ENCODE results near the gene CHRNA4.

Gene CHRNA4

GRCh38 chr20:63347950-63348827 lies 13.0 kb downstream of the CHRNA4 start:
- H3K4me3 ChIP-seq (replicated peaks; ENCODE audit: low read depth, low read length) = no peak overlapping the region
- no peak for DNase-seq (ENCODE audit: extremely low read depth, insufficient read length)
- no peak for TF ChIP-seq CTCF (IDR thresholded peaks at IDR 0.05; ENCODE audit: insufficient read depth, low read length, poor library complexity, severe bottlenecking)
- H3K27me3 ChIP-seq (replicated peaks; ENCODE audit: control insufficient read depth, insufficient read depth, low read length) = no peaks in the 10 kb centered on the region
- H3K36me3 ChIP-seq (ENCODE audit: control insufficient read depth, insufficient read depth, low read length) = no peaks in the 10 kb centered on the region

- Histone ChIP-seq H3K4me3 (replicated peaks; ENCODE audit: low read depth, low read length) (no peak overlapping the region), H3K36me3 (ENCODE audit: control insufficient read depth, insufficient read depth, low read length) (no peaks in the 10 kb centered on the region), H3K27me3 (replicated peaks; ENCODE audit: control insufficient read depth, insufficient read depth, low read length) (no peaks in the 10 kb centered on the region)
- no peak for DNase-seq (ENCODE audit: extremely low read depth, insufficient read length)
- TF ChIP-seq CTCF (IDR thresholded peaks at IDR 0.05; ENCODE audit: insufficient read depth, low read length, poor library complexity, severe bottlenecking) = no peak
Observed at GRCh38 chr20:63347081-63347741, 13.9 kb downstream of the CHRNA4 start.

GRCh38 chr20:63346131-63347080 lies 14.7 kb downstream of the CHRNA4 start:
- Histone ChIP-seq H3K36me3 (ENCODE audit: control insufficient read depth, insufficient read depth, low read length) (no peaks in the 10 kb centered on the region), H3K27me3 (replicated peaks; ENCODE audit: control insufficient read depth, insufficient read depth, low read length) (no peaks in the 10 kb centered on the region), H3K4me3 (replicated peaks; ENCODE audit: low read depth, low read length) (no peak overlapping the region)
- DNase-seq (ENCODE audit: extremely low read depth, insufficient read length) = no peak
- TF ChIP-seq CTCF (IDR thresholded peaks at IDR 0.05; ENCODE audit: insufficient read depth, low read length, poor library complexity, severe bottlenecking) = no peak

- no peak for DNase-seq (ENCODE audit: extremely low read depth, insufficient read length)
- no peaks in the 10 kb centered on the region for H3K36me3 ChIP-seq (ENCODE audit: control insufficient read depth, insufficient read depth, low read length)
- TF ChIP-seq CTCF (IDR thresholded peaks at IDR 0.05; ENCODE audit: insufficient read depth, low read length, poor library complexity, severe bottlenecking) = no peak
- no peaks in the 10 kb centered on the region for H3K27me3 ChIP-seq (replicated peaks; ENCODE audit: control insufficient read depth, insufficient read depth, low read length)
- H3K4me3 ChIP-seq (replicated peaks; ENCODE audit: low read depth, low read length) = no peak overlapping the region
Observed at GRCh38 chr20:63345328-63346100, 15.6 kb downstream of the CHRNA4 start.
